GM18517 (cell line): Measurements from ENCODE around the gene PCDH9.

Experiments used
- ATAC-seq: cut with Tn5 transposase; IDR thresholded peaks from one replicate; pipeline ENCODE4 v1.9.1; 2021; ENCODE audit warnings: mild to moderate bottlenecking, moderate library complexity; ENCODE audit not compliant: unreplicated experiment

The PCDH9 gene

GRCh38 chr13:67225252-67226159 lies 4.6 kb downstream of the PCDH9 start:
- ATAC-seq, result no peak

GRCh38 chr13:67224148-67224846 lies 5.8 kb downstream of the PCDH9 start:
- peak; percentile 83 for ATAC-seq

- no peak for ATAC-seq
Measured at GRCh38 chr13:67223742-67224141, 6.4 kb downstream of the PCDH9 start.

- no peak for ATAC-seq
Measured at GRCh38 chr13:67223024-67223423, 7.1 kb downstream of the PCDH9 start.

- ATAC-seq, result no peak
Measured at GRCh38 chr13:67221630-67222226, 8.4 kb downstream of the PCDH9 start.

GRCh38 chr13:67219113-67219512 lies 11.0 kb downstream of the PCDH9 start:
- no peak for ATAC-seq

GRCh38 chr13:67217880-67218279 lies 12.3 kb downstream of the PCDH9 start:
- no peak for ATAC-seq

- no peak for ATAC-seq
Measured at GRCh38 chr13:67216864-67217263, 13.3 kb downstream of the PCDH9 start.

- ATAC-seq, result no peak
Measured at GRCh38 chr13:67210208-67210607, 19.9 kb downstream of the PCDH9 start.

GRCh38 chr13:67208552-67208951 lies 21.6 kb downstream of the PCDH9 start:
- no peak for ATAC-seq

- ATAC-seq, result no peak
Measured at GRCh38 chr13:67204764-67205163, 25.4 kb downstream of the PCDH9 start.

- ATAC-seq, result no peak
Measured at GRCh38 chr13:67200605-67201004, 29.5 kb downstream of the PCDH9 start.

- ATAC-seq, result no peak
Measured at GRCh38 chr13:67200183-67200582, 30.0 kb downstream of the PCDH9 start.

- no peak for ATAC-seq
Measured at GRCh38 chr13:67197704-67198103, 32.4 kb downstream of the PCDH9 start.

GRCh38 chr13:67193979-67194378 lies 36.2 kb downstream of the PCDH9 start:
- no peak for ATAC-seq

- ATAC-seq, result no peak
Measured at GRCh38 chr13:67192751-67193150, 37.4 kb downstream of the PCDH9 start.

- no peak for ATAC-seq
Measured at GRCh38 chr13:67186995-67187569, 43.1 kb downstream of the PCDH9 start.

GRCh38 chr13:67184247-67184646 lies 45.9 kb downstream of the PCDH9 start:
- no peak for ATAC-seq

GRCh38 chr13:67183151-67183550 lies 47.0 kb downstream of the PCDH9 start:
- ATAC-seq, result no peak

- ATAC-seq, result no peak
Measured at GRCh38 chr13:67175836-67176459, 54.2 kb downstream of the PCDH9 start.

- no peak for ATAC-seq
Measured at GRCh38 chr13:67168384-67168783, 61.8 kb downstream of the PCDH9 start.
